Osteoblast (primary cell): ENCODE measurements around the gene TGFB1. TPM values are rescaled to one million over a fixed set of nuclear protein-coding genes. Genes with fewer than 3 reads are reported as not detected.

Experiments used
- DNase-seq: peaks from one replicate; pipeline ENCODE4 v3.0.0; 2011; ENCODE audit warnings: low spot score, mixed read lengths; ENCODE audit not compliant: insufficient read length; ENCODE audit errors: missing footprints
- H2AFZ ChIP-seq: 2 replicates; pipeline ENCODE4 v1.6.0; 2011; ENCODE audit warnings: mild to moderate bottlenecking, low read length
- H3K27ac ChIP-seq: 2 replicates; pipeline ENCODE4 v1.5.1; 2011; ENCODE audit warnings: mild to moderate bottlenecking, low read depth, low read length, moderate library complexity
- H3K27me3 ChIP-seq: 2 replicates; pipeline ENCODE4 v1.6.0; 2012; ENCODE audit warnings: mild to moderate bottlenecking, control low read depth, inconsistent platforms, low read length, moderate library complexity; ENCODE audit not compliant: insufficient read depth
- H3K36me3 ChIP-seq: 2 replicates; pipeline ENCODE4 v1.5.1; 2011; ENCODE audit warnings: mild to moderate bottlenecking, low read length, control low read depth, moderate library complexity; ENCODE audit not compliant: insufficient read depth
- H3K4me1 ChIP-seq: 2 replicates; pipeline ENCODE4 v1.5.1; 2011; ENCODE audit warnings: mild to moderate bottlenecking, low read length, control low read depth, moderate library complexity; ENCODE audit not compliant: insufficient read depth
- H3K4me2 ChIP-seq: 2 replicates; pipeline ENCODE4 v1.6.0; 2011; ENCODE audit warnings: mild to moderate bottlenecking, low read length; ENCODE audit not compliant: insufficient read depth
- H3K4me3 ChIP-seq: fragments of 200-600 bp; sonication (generic); 3 replicates; pipeline ENCODE4 v1.5.1; 2012; ENCODE audit warnings: mild to moderate bottlenecking, low read length, inconsistent platforms; ENCODE audit not compliant: insufficient read depth
- H3K79me2 ChIP-seq: 2 replicates; pipeline ENCODE4 v1.6.0; 2012; ENCODE audit warnings: mild to moderate bottlenecking, low read length, control low read depth, inconsistent platforms; ENCODE audit not compliant: insufficient read depth
- H3K9me3 ChIP-seq: 2 replicates; pipeline ENCODE4 v1.5.1; 2011; ENCODE audit warnings: low read depth, low read length, control low read depth
- H4K20me1 ChIP-seq: 2 replicates; pipeline ENCODE4 v1.6.0; 2012; ENCODE audit warnings: mild to moderate bottlenecking, low read length, control low read depth; ENCODE audit not compliant: insufficient read depth
- total RNA-seq: library from RNA; depleted of rRNA; stranded (reverse); fragments of >200 nt; gene quantifications from 2 replicates; pipeline ENCODE4 v1.2.3, GENCODE V29; 2012
- TF ChIP-seq, protein P1 (sequence below): IDR thresholded peaks from 2 replicates; pipeline ENCODE4 v1.5.1; 2011; ENCODE audit warnings: mild to moderate bottlenecking, low read depth, low read length, moderate library complexity; ENCODE audit errors: extremely low read depth

The TGFB1 gene
- total RNA-seq, 1 donor, result 17.4 TPM

DNA sequence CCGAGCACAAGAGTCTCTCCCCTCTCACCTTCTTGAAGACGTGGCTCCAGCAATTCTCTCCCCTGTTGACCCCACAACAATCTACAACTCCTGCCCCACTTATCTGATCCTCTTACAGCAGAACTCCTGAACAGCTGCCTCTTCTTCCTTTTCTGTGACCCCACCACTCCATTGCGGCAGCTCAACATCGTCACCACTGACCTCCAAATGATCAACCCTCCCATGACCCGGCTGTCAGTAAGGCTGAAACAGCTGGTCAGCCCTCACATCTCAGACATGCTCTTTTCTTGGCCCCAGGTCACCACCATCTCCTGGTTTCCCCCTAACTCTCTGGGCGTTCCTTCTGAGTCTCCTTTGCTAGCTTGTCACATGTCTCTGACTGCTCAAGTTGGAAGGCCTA is 41.6 kb upstream of the TGFB1 start:
- Histone ChIP-seq H3K9me3 (no peaks in the 10 kb centered on the region), H3K36me3 (peaks cover 9% of the 10 kb centered on the region), H3K4me3 (no peak overlapping the region), H3K4me1 (peaks cover 18% of the 10 kb centered on the region), H3K27me3 (no peaks in the 10 kb centered on the region), H3K79me2 (peaks cover 17% of the 10 kb centered on the region), H2AFZ (no peak overlapping the region), H3K27ac (no peak overlapping the region), H4K20me1 (no peaks in the 10 kb centered on the region), H3K4me2 (no peak overlapping the region)
- TF ChIP-seq, protein P1, sequence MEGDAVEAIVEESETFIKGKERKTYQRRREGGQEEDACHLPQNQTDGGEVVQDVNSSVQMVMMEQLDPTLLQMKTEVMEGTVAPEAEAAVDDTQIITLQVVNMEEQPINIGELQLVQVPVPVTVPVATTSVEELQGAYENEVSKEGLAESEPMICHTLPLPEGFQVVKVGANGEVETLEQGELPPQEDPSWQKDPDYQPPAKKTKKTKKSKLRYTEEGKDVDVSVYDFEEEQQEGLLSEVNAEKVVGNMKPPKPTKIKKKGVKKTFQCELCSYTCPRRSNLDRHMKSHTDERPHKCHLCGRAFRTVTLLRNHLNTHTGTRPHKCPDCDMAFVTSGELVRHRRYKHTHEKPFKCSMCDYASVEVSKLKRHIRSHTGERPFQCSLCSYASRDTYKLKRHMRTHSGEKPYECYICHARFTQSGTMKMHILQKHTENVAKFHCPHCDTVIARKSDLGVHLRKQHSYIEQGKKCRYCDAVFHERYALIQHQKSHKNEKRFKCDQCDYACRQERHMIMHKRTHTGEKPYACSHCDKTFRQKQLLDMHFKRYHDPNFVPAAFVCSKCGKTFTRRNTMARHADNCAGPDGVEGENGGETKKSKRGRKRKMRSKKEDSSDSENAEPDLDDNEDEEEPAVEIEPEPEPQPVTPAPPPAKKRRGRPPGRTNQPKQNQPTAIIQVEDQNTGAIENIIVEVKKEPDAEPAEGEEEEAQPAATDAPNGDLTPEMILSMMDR, result no peak
- DNase-seq, result no peak

DNA sequence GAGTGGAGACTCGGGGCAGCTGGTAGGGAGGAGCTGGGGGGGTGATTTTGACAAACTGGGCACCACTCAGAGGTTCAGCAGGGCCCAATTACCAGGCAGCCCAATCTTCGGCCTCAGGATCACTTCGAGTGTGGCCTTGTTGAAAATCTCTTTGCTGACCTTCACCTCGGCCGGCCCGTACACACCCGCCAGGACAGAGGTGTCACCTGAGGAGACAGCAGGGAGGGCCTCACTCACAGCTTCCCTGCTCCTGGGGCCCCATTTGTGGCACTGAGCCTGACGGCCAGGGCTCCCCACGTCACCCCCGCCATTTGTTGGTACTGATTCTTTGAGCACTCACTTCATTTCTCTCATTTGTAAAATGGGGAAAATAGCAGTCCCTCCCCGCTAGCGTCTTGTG is 39.1 kb upstream of the TGFB1 start:
- H3K27me3 ChIP-seq, result no peaks in the 10 kb centered on the region
- H3K36me3 ChIP-seq, result peaks cover 12% of the 10 kb centered on the region
- H3K27ac ChIP-seq, result no peak overlapping the region
- peaks cover 2% of the 10 kb centered on the region for H3K79me2 ChIP-seq
- no peak overlapping the region for H3K4me3 ChIP-seq
- no peaks in the 10 kb centered on the region for H3K9me3 ChIP-seq
- TF ChIP-seq, protein P1, result no peak
- no peak for DNase-seq
- H3K4me2 ChIP-seq, result no peak overlapping the region
- H4K20me1 ChIP-seq, result peaks cover 3% of the 10 kb centered on the region
- H3K4me1 ChIP-seq, result peaks cover 8% of the 10 kb centered on the region
- H2AFZ ChIP-seq, result no peak overlapping the region

DNA sequence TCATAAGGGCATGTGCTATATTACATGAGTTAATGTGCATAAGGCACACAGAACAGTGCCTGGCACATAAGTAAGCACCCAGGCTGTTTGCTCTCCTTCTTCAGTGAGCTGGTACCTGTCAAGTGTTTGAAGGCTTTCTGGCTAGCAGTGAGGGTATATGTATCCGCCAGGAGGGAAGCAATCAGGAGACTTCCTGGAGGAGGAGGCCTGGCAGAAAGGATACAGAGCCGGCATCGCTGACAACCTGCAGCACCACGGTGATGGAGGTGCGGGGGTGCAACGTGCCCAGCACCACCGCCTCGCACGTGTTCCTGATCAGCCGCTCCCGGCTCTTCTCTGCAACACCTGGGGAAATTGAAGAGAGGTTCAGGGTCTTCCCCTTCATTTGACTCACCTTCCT is 37.9 kb upstream of the TGFB1 start:
- peaks cover 4% of the 10 kb centered on the region for H3K4me1 ChIP-seq
- DNase-seq, result no peak
- H3K27ac ChIP-seq, result no peak overlapping the region
- TF ChIP-seq, protein P1, result no peak
- H2AFZ ChIP-seq, result no peak overlapping the region
- H3K27me3 ChIP-seq, result no peaks in the 10 kb centered on the region
- peaks cover 3% of the 10 kb centered on the region for H4K20me1 ChIP-seq
- peaks cover 12% of the 10 kb centered on the region for H3K36me3 ChIP-seq
- no peaks in the 10 kb centered on the region for H3K79me2 ChIP-seq
- H3K4me3 ChIP-seq, result no peak overlapping the region
- H3K4me2 ChIP-seq, result no peak overlapping the region
- no peaks in the 10 kb centered on the region for H3K9me3 ChIP-seq

DNA sequence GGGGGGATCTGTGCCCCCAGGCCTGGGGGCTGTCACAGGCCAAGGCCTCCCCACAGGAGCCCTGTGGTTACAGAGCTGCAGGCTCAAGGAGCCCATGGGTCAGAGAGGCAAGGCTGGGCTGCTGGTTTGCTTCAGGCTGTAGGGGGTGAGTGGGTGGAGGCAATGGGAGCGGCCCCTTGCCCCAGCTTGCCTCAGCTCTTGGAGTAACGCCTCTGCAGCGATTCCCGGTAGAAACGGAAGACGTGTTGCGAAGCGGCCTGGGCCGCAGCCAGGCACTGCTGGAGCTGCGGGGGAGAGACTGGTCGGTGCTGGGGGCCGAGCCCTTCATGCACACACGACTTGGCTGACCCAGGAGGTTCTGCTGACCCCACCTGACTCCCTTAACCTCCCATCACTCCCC is 32.7 kb upstream of the TGFB1 start:
- Histone ChIP-seq H3K27me3 (no peaks in the 10 kb centered on the region), H3K9me3 (no peaks in the 10 kb centered on the region), H3K4me3 (no peak overlapping the region), H4K20me1 (peaks cover 3% of the 10 kb centered on the region), H3K27ac (no peak overlapping the region), H3K4me1 (no peaks in the 10 kb centered on the region), H2AFZ (no peak overlapping the region), H3K4me2 (no peak overlapping the region), H3K36me3 (peaks cover 6% of the 10 kb centered on the region), H3K79me2 (no peaks in the 10 kb centered on the region)
- TF ChIP-seq, protein P1, result no peak
- no peak for DNase-seq
